ENCODE data around the gene EML1. TPM values are rescaled to one million over a fixed set of nuclear protein-coding genes. Genes with fewer than 3 reads are reported as not detected.

EML1 gene
- 39.5 TPM for total RNA-seq
- long read RNA-seq, full-length matches to known transcripts, result 1 of 122 reads
- long read RNA-seq, partial matches to known transcripts, result 7 of 122 reads
- long read RNA-seq, other reads (novel, unspliced or antisense), result 114 of 122 reads

GRCh38 chr14:99793213-99794150 is at the start of gene EML1:
Gene EML1 (plus strand): TSS chr14:99793413. CDS start chr14:99793477, 64 bp downstream.
- peak; percentile 92 for ATAC-seq (ENCODE audit: poor library complexity)
- intact Hi-C loops (cut with DNase I), result loop anchor here (5.0 to 10.0 kb wide), 2 partner anchors 61 to 91 kb away; no protein-coding TSS in a partner anchor
- DNase-seq, result peak; percentile 89

- intact Hi-C loops (cut with DNase I), result loop anchor here (5.0 kb wide), 1 partner anchor 43 kb away; no protein-coding TSS in a partner anchor
- no peak for DNase-seq
- no peak for ATAC-seq (ENCODE audit: poor library complexity)
These were observed 48.9 kb upstream of the EML1 start for GRCh38 chr14:99744199-99744872.

- ATAC-seq (ENCODE audit: poor library complexity), result no peak
- intact Hi-C loops (cut with DNase I), result loop anchor here (5.0 kb wide), 1 partner anchor 42 kb away; no protein-coding TSS in a partner anchor
- no peak for DNase-seq
These were observed 48.4 kb upstream of the EML1 start for GRCh38 chr14:99744873-99745224.

- ATAC-seq (ENCODE audit: poor library complexity) (no peak), DNase-seq (peak; percentile 30)
- intact Hi-C loops (cut with DNase I), result no loop called here
These were observed 47.8 kb upstream of the EML1 start for GRCh38 chr14:99745307-99745951.

- intact Hi-C loops (cut with DNase I), result no loop called here
- DNase-seq, result no peak
- ATAC-seq (ENCODE audit: poor library complexity), result no peak
These were observed 46.0 kb upstream of the EML1 start for GRCh38 chr14:99747167-99747566.

GRCh38 chr14:99747582-99748330 is 45.5 kb upstream of the EML1 start:
- ATAC-seq (ENCODE audit: poor library complexity) (no peak), DNase-seq (peak; percentile 29)
- intact Hi-C loops (cut with DNase I), result no loop called here

GRCh38 chr14:99748529-99748928 is 44.7 kb upstream of the EML1 start:
- ATAC-seq (ENCODE audit: poor library complexity), result no peak
- DNase-seq, result no peak
- intact Hi-C loops (cut with DNase I), result no loop called here

- DNase-seq, result no peak
- intact Hi-C loops (cut with DNase I), result no loop called here
- no peak for ATAC-seq (ENCODE audit: poor library complexity)
These were observed 44.1 kb upstream of the EML1 start for GRCh38 chr14:99749142-99749541.

GRCh38 chr14:99749763-99750715 is 43.2 kb upstream of the EML1 start:
- ATAC-seq (ENCODE audit: poor library complexity) (peak; percentile 37), DNase-seq (peak; percentile 71)
- intact Hi-C loops (cut with DNase I), result no loop called here

- DNase-seq (peak; percentile 29), ATAC-seq (ENCODE audit: poor library complexity) (no peak)
- intact Hi-C loops (cut with DNase I), result no loop called here
These were observed 42.3 kb upstream of the EML1 start for GRCh38 chr14:99750746-99751450.

- DNase-seq, result peak; percentile 41
- intact Hi-C loops (cut with DNase I), result no loop called here
- ATAC-seq (ENCODE audit: poor library complexity), result no peak
These were observed 41.4 kb upstream of the EML1 start for GRCh38 chr14:99751539-99752485.

- intact Hi-C loops (cut with DNase I), result no loop called here
- no peak for ATAC-seq (ENCODE audit: poor library complexity)
These were observed 40.6 kb upstream of the EML1 start for GRCh38 chr14:99752486-99753121.

GRCh38 chr14:99753225-99754140 is 39.7 kb upstream of the EML1 start:
- no peak for DNase-seq
- intact Hi-C loops (cut with DNase I), result no loop called here

More at GRCh38 chr14:99752486-99753121, 40.6 kb upstream of the EML1 start:
- peak; percentile 42 for DNase-seq

More at GRCh38 chr14:99753225-99754140, 39.7 kb upstream of the EML1 start:
- ATAC-seq (ENCODE audit: poor library complexity), result no peak
